HepG2 (cell line): ENCODE data around the gene CYP19A1. TPM values are rescaled to one million over a fixed set of nuclear protein-coding genes. Genes with fewer than 3 reads are reported as not detected.

Source experiments
- ATAD3A ChIP-seq: sonication (generic); formaldehyde crosslinking; IDR thresholded peaks from 2 replicates; pipeline ENCODE4 v1.4.0; 2020; ENCODE audit warnings: missing genetic modification reagents
- CHCHD3 ChIP-seq: sonication (generic); formaldehyde crosslinking; IDR thresholded peaks from 2 replicates; pipeline ENCODE4 v1.8.0; 2022; ENCODE audit warnings: mild to moderate bottlenecking, missing genetic modification reagents, moderate library complexity
- DNMT3B ChIP-seq: conservative IDR thresholded peaks from 2 replicates; pipeline ENCODE4 v1.6.1; 2016; ENCODE audit warnings: missing biosample characterization, control low read depth
- E2F2 ChIP-seq: sonication (generic); formaldehyde crosslinking; IDR thresholded peaks from 2 replicates; pipeline ENCODE4 v1.4.0; 2020; ENCODE audit warnings: missing genetic modification reagents, borderline replicate concordance
- FOXK2 ChIP-seq: fragments of 450-650 bp; IDR thresholded peaks from 2 replicates; pipeline ENCODE4 v1.6.1; 2016
- IKZF5 ChIP-seq: IDR thresholded peaks from 2 replicates; pipeline ENCODE4 v1.6.1; 2018; ENCODE audit warnings: missing genetic modification reagents, mild to moderate bottlenecking, missing compliant biosample characterization
- KAT2B ChIP-seq: fragments of 150-350 bp; IDR thresholded peaks from 2 replicates; pipeline ENCODE4 v1.6.1; 2014; ENCODE audit warnings: low read depth, low read length, borderline replicate concordance
- MIER3 ChIP-seq: IDR thresholded peaks from 2 replicates; pipeline ENCODE4 v1.6.1; 2016; ENCODE audit warnings: missing compliant biosample characterization, borderline replicate concordance
- NR2F1 ChIP-seq, 2 experiments: fragments of 450-650 bp in 1 of 2; formaldehyde crosslinking in 1 of 2; IDR thresholded peaks; 2 replicates each; pipeline versions ENCODE4 v1.5.0 to v1.6.1; 2016 to 2020; ENCODE audit warnings: mild to moderate bottlenecking in 1 of 2, missing compliant biosample characterization in 1 of 2, missing genetic modification reagents in 1 of 2, moderate library complexity in 1 of 2
- PBX2 ChIP-seq: IDR thresholded peaks from 2 replicates; pipeline ENCODE4 v1.6.1; 2016; ENCODE audit warnings: control low read depth
- ZBTB39 ChIP-seq: sonication (generic); formaldehyde crosslinking; IDR thresholded peaks from 2 replicates; pipeline ENCODE4 v1.5.0; 2020; ENCODE audit warnings: missing genetic modification reagents
- ZBTB42 ChIP-seq: sonication (generic); formaldehyde crosslinking; IDR thresholded peaks from 2 replicates; pipeline ENCODE4 v1.5.0; 2020; ENCODE audit warnings: mild to moderate bottlenecking, missing genetic modification reagents
- ZNF18 ChIP-seq: sonication (generic); formaldehyde crosslinking; IDR thresholded peaks from 2 replicates; pipeline ENCODE4 v1.8.0; 2022; ENCODE audit warnings: mild to moderate bottlenecking, missing genetic modification reagents; ENCODE audit not compliant: insufficient replicate concordance
- ZNF501 ChIP-seq: sonication (generic); formaldehyde crosslinking; IDR thresholded peaks from 2 replicates; pipeline ENCODE4 v1.5.1; 2020; ENCODE audit warnings: mild to moderate bottlenecking, moderate library complexity, missing genetic modification reagents
- ZNF687 ChIP-seq: sonication (generic); formaldehyde crosslinking; IDR thresholded peaks from 2 replicates; pipeline ENCODE4 v1.5.1; 2020; ENCODE audit warnings: mild to moderate bottlenecking, missing genetic modification reagents, moderate library complexity
- polyA plus RNA-seq, 8 experiments: library from polyadenylated mRNA; depleted of rRNA in 3 of 8; stranded (reverse) in 7 of 8; unstranded in 1 of 8; fragments of >200 nt; fragmentation: Illumina TruSeq in 4 of 8; extraction: Trizol in 4 of 8; gene quantifications; 2 replicates each; pipeline versions ENCODE4 v1.2.1 to v1.2.3, GENCODE V29; 2011 to 2016; ENCODE audit warnings: low read depth in 4 of 8, missing spikeins in 1 of 8, mixed read lengths in 1 of 8; ENCODE audit not compliant: insufficient read depth in 1 of 8
- total RNA-seq, 5 experiments: library from RNA; depleted of rRNA; stranded (reverse); fragments of >200 nt; fragmentation: Illumina TruSeq; extraction: Trizol; gene quantifications; 2 replicates each; pipeline ENCODE4 v1.2.3, GENCODE V29; 2016; ENCODE audit warnings: low read depth in 1 of 5

CYP19A1 gene
- total and polyA plus RNA-seq, 2 of the 13 experiments (the other 11 are each of a cell fraction or from before 2014, with no cell fraction given), result 10.9 to 23.0 TPM

GRCh38 chr15:51314391-51315337 lies 23.7 kb downstream of the CYP19A1 start (continued):
- peak; percentile 41; the same call in 1 of the 2 replicates for TF ChIP-seq IKZF5 (CRISPR knock-in tag)
- no peak for TF ChIP-seq ATAD3A (CRISPR knock-in tag)
- TF ChIP-seq KAT2B, result no peak
- no peak for TF ChIP-seq CHCHD3 (CRISPR knock-in tag)
- peak in 1 of 2 experiments; percentile 65; a peak in 1 of 4 replicates for TF ChIP-seq NR2F1 (CRISPR knock-in tag; IDR thresholded peaks at IDR 0.05)
- TF ChIP-seq ZBTB42 (CRISPR knock-in tag), result no peak
- TF ChIP-seq MIER3 (CRISPR knock-in tag), result 0 out of 2 replicates have a peak, but pooled peaks have one; percentile 47
- peak; percentile 73 for TF ChIP-seq ZNF687
- no peak for TF ChIP-seq DNMT3B (CRISPR knock-in tag)
- no peak for TF ChIP-seq ZBTB39 (CRISPR knock-in tag)
- TF ChIP-seq FOXK2, result no peak
- no peak for TF ChIP-seq ZNF501 (CRISPR knock-in tag)
- TF ChIP-seq ZNF18 (CRISPR knock-in tag), result peak; percentile 18
- TF ChIP-seq E2F2, result no peak
- no peak for TF ChIP-seq PBX2 (CRISPR knock-in tag)
